Measurements from ENCODE around the gene SLIT1.

DNA sequence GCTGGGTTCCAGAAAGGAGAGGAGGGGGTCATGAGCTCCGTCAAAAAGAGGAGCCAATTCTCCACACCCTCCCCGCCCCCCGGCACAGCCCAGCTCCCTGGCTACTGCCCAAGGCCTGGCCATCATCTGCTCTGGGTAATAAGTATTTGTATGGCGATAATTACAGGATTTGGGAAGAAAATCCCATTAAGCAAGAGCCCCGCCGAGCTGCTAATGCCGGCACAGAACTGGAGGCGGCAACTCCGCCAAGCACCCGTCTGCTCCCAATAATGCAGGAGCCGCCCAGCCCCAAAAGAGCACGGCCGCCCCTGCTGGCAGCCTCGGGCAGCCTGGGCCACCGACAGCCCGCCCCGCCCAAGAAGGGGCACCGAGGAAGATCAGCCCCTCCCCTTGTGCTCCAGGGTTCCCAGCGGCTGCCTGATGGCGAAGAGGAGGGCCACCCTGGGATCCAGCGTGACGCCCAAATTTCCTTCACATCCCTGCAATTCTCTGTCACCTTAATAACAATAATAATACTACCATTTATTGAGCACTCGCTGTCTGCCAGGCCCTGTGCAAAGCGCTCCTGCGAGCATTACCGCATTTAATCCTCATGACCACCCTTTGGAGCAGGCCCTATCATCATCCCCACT lies 5.9 kb downstream of the SLIT1 start:
- TF ChIP-seq, protein P1, sequence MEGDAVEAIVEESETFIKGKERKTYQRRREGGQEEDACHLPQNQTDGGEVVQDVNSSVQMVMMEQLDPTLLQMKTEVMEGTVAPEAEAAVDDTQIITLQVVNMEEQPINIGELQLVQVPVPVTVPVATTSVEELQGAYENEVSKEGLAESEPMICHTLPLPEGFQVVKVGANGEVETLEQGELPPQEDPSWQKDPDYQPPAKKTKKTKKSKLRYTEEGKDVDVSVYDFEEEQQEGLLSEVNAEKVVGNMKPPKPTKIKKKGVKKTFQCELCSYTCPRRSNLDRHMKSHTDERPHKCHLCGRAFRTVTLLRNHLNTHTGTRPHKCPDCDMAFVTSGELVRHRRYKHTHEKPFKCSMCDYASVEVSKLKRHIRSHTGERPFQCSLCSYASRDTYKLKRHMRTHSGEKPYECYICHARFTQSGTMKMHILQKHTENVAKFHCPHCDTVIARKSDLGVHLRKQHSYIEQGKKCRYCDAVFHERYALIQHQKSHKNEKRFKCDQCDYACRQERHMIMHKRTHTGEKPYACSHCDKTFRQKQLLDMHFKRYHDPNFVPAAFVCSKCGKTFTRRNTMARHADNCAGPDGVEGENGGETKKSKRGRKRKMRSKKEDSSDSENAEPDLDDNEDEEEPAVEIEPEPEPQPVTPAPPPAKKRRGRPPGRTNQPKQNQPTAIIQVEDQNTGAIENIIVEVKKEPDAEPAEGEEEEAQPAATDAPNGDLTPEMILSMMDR (IDR thresholded peaks at IDR 0.05), result no peak
- no peak for TF ChIP-seq EZH2 (IDR thresholded peaks at IDR 0.05; ENCODE audit: borderline replicate concordance, insufficient read depth, low read depth, low read length, poor library complexity, severe bottlenecking)
